22Rv1 (cell line): ENCODE data around the gene FGD2.

Experiments used
- H3K27ac ChIP-seq: fragments of 450-650 bp; 2 replicates; pipeline ENCODE4 v1.5.1; 2017
- CTCF ChIP-seq: fragments of 450-650 bp; IDR thresholded peaks from 2 replicates; pipeline ENCODE4 v1.5.1; 2017; ENCODE audit warnings: mild to moderate bottlenecking
- ZFX ChIP-seq: fragments of 450-650 bp; IDR thresholded peaks from 2 replicates; pipeline ENCODE4 v1.6.1; 2017; ENCODE audit warnings: antibody characterized with exemption, borderline replicate concordance

Gene FGD2

GRCh38 chr6:37069639-37070038 lies 64.2 kb downstream of the FGD2 start:
- no peak overlapping the region for H3K27ac ChIP-seq
- no peak for TF ChIP-seq CTCF
- no peak for TF ChIP-seq ZFX

GRCh38 chr6:37072526-37072925 lies 67.1 kb downstream of the FGD2 start:
- no peak overlapping the region for H3K27ac ChIP-seq

GRCh38 chr6:37074053-37074827 lies 68.8 kb downstream of the FGD2 start:
- TF ChIP-seq ZFX (no peak), CTCF (no peak)
- H3K27ac ChIP-seq: no peak overlapping the region

More at GRCh38 chr6:37072526-37072925, 67.1 kb downstream of the FGD2 start:
- TF ChIP-seq ZFX (no peak), CTCF (no peak)

- TF ChIP-seq CTCF: no peak
- no peak for TF ChIP-seq ZFX
- no peak overlapping the region for H3K27ac ChIP-seq
These were observed 71.9 kb downstream of the FGD2 start for GRCh38 chr6:37077191-37077904.

- no peak overlapping the region for H3K27ac ChIP-seq
These were observed 72.4 kb downstream of the FGD2 start for GRCh38 chr6:37077905-37078296.

More at GRCh38 chr6:37077905-37078296, 72.4 kb downstream of the FGD2 start:
- TF ChIP-seq CTCF (no peak), ZFX (no peak)
